Measurements from ENCODE around the gene TSR3.

- no peak for TF ChIP-seq CTCF (conservative IDR thresholded peaks at IDR 0.05; ENCODE audit: low read depth, low read length)
- TF ChIP-seq EZH2 (IDR thresholded peaks at IDR 0.05; ENCODE audit: low read length, unreplicated experiment), result no peak
These were observed 5.8 kb downstream of the TSR3 start for GRCh38 chr16:1345651-1346421.
